Measurements from ENCODE around the gene ABCC1. TPM values are rescaled to one million over a fixed set of nuclear protein-coding genes. Genes with fewer than 3 reads are reported as not detected.
A peak's percentile ranks its signal among the peaks of the same experiment; 100 is the strongest.

The ABCC1 gene
- total RNA-seq, 1 experiment from 2014 or later = 56.4 TPM

- Histone ChIP-seq H2BK20ac (ENCODE audit: low read depth, low read length, poor library complexity, severe bottlenecking) (no peak overlapping the region), H3K4me2 (ENCODE audit: insufficient read depth, insufficient read length, low read length) (no peak overlapping the region), H4K20me1 (ENCODE audit: control insufficient read depth, insufficient read depth, insufficient read length) (peaks cover 4% of the 10 kb centered on the region), H3K4me1 (ENCODE audit: insufficient read depth, low read length) (no peaks in the 10 kb centered on the region), H4K8ac (replicated peaks; ENCODE audit: insufficient read length, low read depth, low read length) (no peak overlapping the region), H3T11ph (ENCODE audit: low read length) (no peak overlapping the region), H4K91ac (ENCODE audit: insufficient read length, low read depth, low read length) (no peak overlapping the region), H2BK12ac (ENCODE audit: insufficient read length, low read depth, low read length) (no peak overlapping the region), H3K9ac (ENCODE audit: extremely low read depth, insufficient read length, low read length) (no peak overlapping the region), H3K18ac (ENCODE audit: insufficient read length, low read depth, low read length) (no peak overlapping the region), H3K9me3 (ENCODE audit: control insufficient read depth, low read depth, low read length) (no peaks in the 10 kb centered on the region), H3K27me3 (ENCODE audit: insufficient read depth, low read length) (no peaks in the 10 kb centered on the region), H2BK15ac (ENCODE audit: low read depth, low read length) (no peak overlapping the region), H3K23me2 (ENCODE audit: insufficient read length, low read depth, low read length, poor library complexity, severe bottlenecking) (no peaks in the 10 kb centered on the region), H3K56ac (ENCODE audit: insufficient read length, low read depth, low read length) (no peak overlapping the region), H4K5ac (ENCODE audit: insufficient read length, low read depth, low read length) (no peak overlapping the region), H3K23ac (ENCODE audit: insufficient read length, low read depth, low read length) (no peak overlapping the region), H2BK5ac (ENCODE audit: insufficient read length, low read length) (no peak overlapping the region), H2AK5ac (ENCODE audit: insufficient read length, low read length) (no peak overlapping the region), H3K27ac (ENCODE audit: insufficient read length, low read depth, low read length) (no peak overlapping the region), H3K79me1 (ENCODE audit: insufficient read depth, low read depth, low read length, poor library complexity, severe bottlenecking) (no peaks in the 10 kb centered on the region), H2BK120ac (ENCODE audit: low read depth, low read length, poor library complexity, severe bottlenecking) (no peak overlapping the region), H3K4ac (ENCODE audit: low read depth, low read length) (no peak overlapping the region), H3K79me2 (ENCODE audit: insufficient read depth, low read length) (no peaks in the 10 kb centered on the region), H2AFZ (ENCODE audit: low read length) (no peak overlapping the region), H3K14ac (ENCODE audit: insufficient read depth, low read length) (no peak overlapping the region)
- Mint-ChIP-seq H3K9me3 (no peaks in the 10 kb centered on the region), H3K27me3 (ENCODE audit: low read depth) (no peaks in the 10 kb centered on the region), H3K36me3 (ENCODE audit: insufficient read depth in 1 of 3, low read depth in 3 of 3) (peaks cover 27 to 72% (median 60%) of the 10 kb centered on the region in 3 experiments; a peak in 6 of 7 replicates), H3K4me3 (no peak overlapping the region), H3K27ac (peak overlapping the region; percentile 34 to 80 (median 76)), H3K4me1 (peaks cover 7 to 28% of the 10 kb centered on the region in 2 experiments; a peak in 2 of 4 replicates)
- TF ChIP-seq CTCF (conservative IDR thresholded peaks at IDR 0.05) = no peak
- WGBS (ENCODE audit: extremely low coverage, insufficient read length, low lambda C conversion rate) = no CpG with 5 or more reads among the region's 11 CpGs
- DNase-seq = no peak
These were observed 144.4 kb downstream of the ABCC1 start for GRCh38 chr16:16093628-16094332.
